A673 (cell line): ENCODE measurements around the gene PPP2R2D. TPM values are rescaled to one million over a fixed set of nuclear protein-coding genes. Genes with fewer than 3 reads are reported as not detected.

Experiments used
- BruUV-seq: library from RNA; stranded (reverse); fragments of 400-500 nt; replicated peaks from 2 replicates; lab custom pipeline; 2021; lab: Mats Ljungman, UMichigan
- CTCF ChIA-PET: fragments of 300-600 bp; sonication (Branson Sonifier 250); formaldehyde crosslinking; loops from one replicate; lab custom pipeline; 2022; ENCODE audit warnings: antibody characterized with exemption; lab: Charles Lee
- POLR2A ChIA-PET: fragments of 300-600 bp; sonication (Branson Sonifier 250); formaldehyde crosslinking; loops from one replicate; lab custom pipeline; 2022; ENCODE audit warnings: antibody characterized with exemption; ENCODE audit not compliant: low non-redundant PET; lab: Charles Lee
- DNase-seq: peaks from one replicate; pipeline ENCODE4 v3.0.0-alpha.2; 2015; ENCODE audit warnings: low spot score
- H3K27ac ChIP-seq: fragments of 200-600 bp; sonication (generic); 2 replicates; pipeline ENCODE4 v1.5.1; 2016; ENCODE audit warnings: mixed run types, low read depth, mild to moderate bottlenecking, mixed read lengths, antibody characterized with exemption, low read length; ENCODE audit not compliant: poor library complexity, severe bottlenecking
- H3K27me3 ChIP-seq: fragments of 200-600 bp; sonication (generic); replicated peaks from 2 replicates; pipeline ENCODE4 v1.6.1; 2017; ENCODE audit warnings: mixed run types, low read depth, mild to moderate bottlenecking, mixed read lengths, antibody characterized with exemption, low read length; ENCODE audit not compliant: insufficient read depth, poor library complexity
- H3K36me3 ChIP-seq: fragments of 200-600 bp; sonication (generic); 2 replicates; pipeline ENCODE4 v1.6.1; 2016; ENCODE audit warnings: mixed run types, mild to moderate bottlenecking, mixed read lengths, antibody characterized with exemption, low read length; ENCODE audit not compliant: insufficient read depth, poor library complexity, severe bottlenecking
- H3K4me1 ChIP-seq: fragments of 200-600 bp; sonication (generic); 2 replicates; pipeline ENCODE4 v1.6.1; 2017; ENCODE audit warnings: mixed run types, mild to moderate bottlenecking, mixed read lengths, antibody characterized with exemption, low read length; ENCODE audit not compliant: insufficient read depth, poor library complexity, severe bottlenecking
- H3K4me3 ChIP-seq: fragments of 200-600 bp; sonication (generic); 2 replicates; pipeline ENCODE4 v1.5.1; 2016; ENCODE audit warnings: low read depth, mixed run types, mild to moderate bottlenecking, mixed read lengths, low read length; ENCODE audit not compliant: poor library complexity, severe bottlenecking
- H3K9me3 ChIP-seq: fragments of 200-600 bp; sonication (generic); 2 replicates; pipeline ENCODE4 v1.6.1; 2016; ENCODE audit warnings: mixed run types, low read depth, mild to moderate bottlenecking, mixed read lengths, antibody characterized with exemption, low read length; ENCODE audit not compliant: poor library complexity, severe bottlenecking
- CTCF ChIP-seq: fragments of 300-800, 200-600 bp; sonication (generic); conservative IDR thresholded peaks from 2 replicates; pipeline ENCODE4 v1.5.1; 2017; ENCODE audit warnings: low read depth, mild to moderate bottlenecking, antibody characterized with exemption, low read length, moderate library complexity, mixed read lengths
- EZH2 ChIP-seq: fragments of 200-600 bp; sonication (generic); IDR thresholded peaks from 2 replicates; pipeline ENCODE4 v1.6.1; 2017; ENCODE audit warnings: borderline replicate concordance, low read depth, mild to moderate bottlenecking, mixed read lengths, antibody characterized with exemption, low read length; ENCODE audit not compliant: poor library complexity, severe bottlenecking
- intact Hi-C: fragments of 100-400 bp; cut with micrococcal nuclease; formaldehyde crosslinking; loops from one replicate; pipeline ENCODE4 v1.10.0; 2022; ENCODE audit not compliant: unreplicated experiment
- total RNA-seq: library from RNA; stranded (reverse); gene quantifications from 2 replicates; pipeline ENCODE4 v1.2.3, GENCODE V29; 2021

The PPP2R2D gene
- total RNA-seq, 1 experiment from 2014 or later: 49.1 TPM

- Histone ChIP-seq H3K36me3 (no peaks in the 10 kb centered on the region), H3K9me3 (no peaks in the 10 kb centered on the region), H3K27me3 (no peaks in the 10 kb centered on the region), H3K4me1 (peaks cover 6% of the 10 kb centered on the region), H3K4me3 (no peak overlapping the region), H3K27ac (no peak overlapping the region)
- DNase-seq: no peak
- ChIA-PET CTCF (no interaction called here), POLR2A (no interaction called here)
- no peak for TF ChIP-seq EZH2
- no peak for TF ChIP-seq CTCF
- BruUV-seq: no TSS peak
- intact Hi-C loops: no loop called here
Measured at GRCh38 chr10:131996466-131997365, 95.9 kb downstream of the PPP2R2D start.

GRCh38 chr10:131997366-131998049 lies 96.7 kb downstream of the PPP2R2D start:
- POLR2A ChIA-PET: no interaction called here
- no peak overlapping the region for H3K27ac ChIP-seq

GRCh38 chr10:131998050-131998844 lies 97.4 kb downstream of the PPP2R2D start:
- BruUV-seq: no TSS peak
- TF ChIP-seq CTCF (no peak), EZH2 (no peak)
- H3K4me1 ChIP-seq: peaks cover 6% of the 10 kb centered on the region
- no peak overlapping the region for H3K4me3 ChIP-seq
- CTCF ChIA-PET: no interaction called here
- POLR2A ChIA-PET: no interaction called here
- H3K27ac ChIP-seq: no peak overlapping the region
- H3K27me3 ChIP-seq: no peaks in the 10 kb centered on the region
- no peak for DNase-seq
- intact Hi-C loops: no loop called here
- H3K36me3 ChIP-seq: no peaks in the 10 kb centered on the region
- H3K9me3 ChIP-seq: no peaks in the 10 kb centered on the region

More at GRCh38 chr10:131997366-131998049, 96.7 kb downstream of the PPP2R2D start:
- no peak overlapping the region for H3K4me3 ChIP-seq
- no peaks in the 10 kb centered on the region for H3K27me3 ChIP-seq
- DNase-seq: peak; percentile 30
- no peak for TF ChIP-seq EZH2
- peaks cover 6% of the 10 kb centered on the region for H3K4me1 ChIP-seq
- CTCF ChIA-PET: no interaction called here
- no TSS peak for BruUV-seq
- intact Hi-C loops: no loop called here
- H3K9me3 ChIP-seq: no peaks in the 10 kb centered on the region
- H3K36me3 ChIP-seq: no peaks in the 10 kb centered on the region
